ENCODE results near the gene CMTM7. TPM values are rescaled to one million over a fixed set of nuclear protein-coding genes. Genes with fewer than 3 reads are reported as not detected.
A peak's percentile ranks its signal among the peaks of the same experiment; 100 is the strongest.

Gene CMTM7
- polyA plus RNA-seq, 3 donors, result 100 to 148 (median 146) TPM

DNA sequence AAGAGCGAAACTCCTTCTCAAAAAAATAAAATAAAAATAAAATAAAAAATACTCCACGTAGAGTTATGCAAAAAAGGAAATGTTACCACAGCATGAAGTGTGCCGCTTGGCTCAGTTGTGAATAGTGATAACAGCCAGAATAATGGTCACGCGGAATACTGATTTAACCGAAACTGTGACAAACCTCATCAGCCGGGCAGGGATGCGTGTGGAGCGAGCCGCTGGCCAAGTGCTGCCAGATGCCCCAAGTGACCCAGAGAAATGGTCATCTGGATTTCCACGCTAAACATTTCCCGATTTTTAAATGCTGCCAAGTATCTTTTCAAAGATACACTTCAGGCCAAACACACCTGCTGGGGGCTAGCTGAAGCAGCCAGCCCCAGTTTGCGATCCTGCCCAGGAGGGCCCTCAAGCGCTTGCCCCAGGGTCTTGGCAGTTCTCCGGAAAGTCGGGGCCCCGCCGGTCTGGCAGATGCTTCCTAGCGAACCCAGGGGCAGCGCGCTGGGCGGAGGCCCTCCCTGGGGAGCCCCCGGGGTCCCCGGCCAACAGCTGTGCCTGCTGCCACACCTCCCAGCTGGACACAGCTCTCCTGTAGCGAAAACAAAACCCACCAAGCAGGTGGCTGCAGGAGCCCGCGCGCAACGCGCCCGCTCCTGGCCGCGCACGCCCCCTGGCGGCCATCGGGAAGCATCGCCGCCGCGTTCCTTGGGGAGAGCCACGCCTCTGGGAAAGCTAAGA lies 75.8 kb downstream of the CMTM7 start:
- peak; percentile 55 to 65 (median 59) for DNase-seq
- H3K9ac ChIP-seq (ENCODE audit: insufficient read depth, low read length, poor library complexity, severe bottlenecking), result peak overlapping the region; percentile 59
- no peaks in the 10 kb centered on the region for H3K27me3 ChIP-seq (ENCODE audit: control insufficient read depth in 2 of 2, insufficient read depth in 2 of 2, low read length in 2 of 2)
- H3K4me3 ChIP-seq (replicated peaks in 1 of 3; ENCODE audit: low read depth in 2 of 3, low read length in 3 of 3), result peak overlapping the region; percentile 33 to 79 (median 50)
- peaks cover 24 to 28% of the 10 kb centered on the region in 2 donors for H3K4me1 ChIP-seq (ENCODE audit: control insufficient read depth in 1 of 2, insufficient read depth in 2 of 2, low read length in 2 of 2)
- Mint-ChIP-seq H3K27me3 (ENCODE audit: low read depth in 3 of 3) (peaks cover 0 to 1% (median 0%) of the 10 kb centered on the region in 3 donors), H3K4me1 (peaks cover 46% of the 10 kb centered on the region), H3K36me3 (peaks cover 30 to 45% of the 10 kb centered on the region in 2 donors), H3K4me3 (peak overlapping the region; percentile 69 to 79), H3K27ac (peak overlapping the region in 4 of 7 donors; percentile 3 to 44 (median 24)), H3K9me3 (peaks cover 0 to 3% (median 0%) of the 10 kb centered on the region in 7 donors)
- intact Hi-C loops (cut with micrococcal nuclease), result loop anchor here (2.0 to 5.0 kb wide), 3 partner anchors 90 to 170 kb away; no protein-coding TSS in a partner anchor
- H3K4me2 ChIP-seq (replicated peaks; ENCODE audit: extremely low read depth, low read length, poor library complexity, severe bottlenecking), result peak overlapping the region; percentile 90
- peaks cover 9 to 27% of the 10 kb centered on the region in 2 donors for H3K36me3 ChIP-seq (replicated peaks in 1 of 2; ENCODE audit: control insufficient read depth in 1 of 2, insufficient read depth in 2 of 2, low read length in 2 of 2)
- WGBS (ENCODE audit: insufficient coverage), result 16% methylated on average over 33 of the region's 41 CpGs
- TF ChIP-seq, protein P1, sequence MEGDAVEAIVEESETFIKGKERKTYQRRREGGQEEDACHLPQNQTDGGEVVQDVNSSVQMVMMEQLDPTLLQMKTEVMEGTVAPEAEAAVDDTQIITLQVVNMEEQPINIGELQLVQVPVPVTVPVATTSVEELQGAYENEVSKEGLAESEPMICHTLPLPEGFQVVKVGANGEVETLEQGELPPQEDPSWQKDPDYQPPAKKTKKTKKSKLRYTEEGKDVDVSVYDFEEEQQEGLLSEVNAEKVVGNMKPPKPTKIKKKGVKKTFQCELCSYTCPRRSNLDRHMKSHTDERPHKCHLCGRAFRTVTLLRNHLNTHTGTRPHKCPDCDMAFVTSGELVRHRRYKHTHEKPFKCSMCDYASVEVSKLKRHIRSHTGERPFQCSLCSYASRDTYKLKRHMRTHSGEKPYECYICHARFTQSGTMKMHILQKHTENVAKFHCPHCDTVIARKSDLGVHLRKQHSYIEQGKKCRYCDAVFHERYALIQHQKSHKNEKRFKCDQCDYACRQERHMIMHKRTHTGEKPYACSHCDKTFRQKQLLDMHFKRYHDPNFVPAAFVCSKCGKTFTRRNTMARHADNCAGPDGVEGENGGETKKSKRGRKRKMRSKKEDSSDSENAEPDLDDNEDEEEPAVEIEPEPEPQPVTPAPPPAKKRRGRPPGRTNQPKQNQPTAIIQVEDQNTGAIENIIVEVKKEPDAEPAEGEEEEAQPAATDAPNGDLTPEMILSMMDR (IDR thresholded peaks at IDR 0.05), result peak; percentile 99
- H3K79me2 ChIP-seq (ENCODE audit: insufficient read depth, low read length), result peaks cover 23% of the 10 kb centered on the region
- H4K20me1 ChIP-seq (ENCODE audit: insufficient read depth, low read length), result peaks cover 49% of the 10 kb centered on the region
- peak overlapping the region; percentile 88 for H2AFZ ChIP-seq (ENCODE audit: insufficient read depth, low read depth, low read length, poor library complexity, severe bottlenecking)
- H3K9me3 ChIP-seq (replicated peaks in 1 of 2; ENCODE audit: control insufficient read depth in 1 of 2, insufficient read depth in 1 of 2, low read length in 2 of 2), result no peaks in the 10 kb centered on the region
- no peak overlapping the region for H3K27ac ChIP-seq (ENCODE audit: low read depth in 1 of 2, low read length in 2 of 2)

- H3K27me3 Mint-ChIP-seq (ENCODE audit: low read depth in 3 of 3), result peaks cover 0 to 1% (median 0%) of the 10 kb centered on the region in 3 donors
- Histone ChIP-seq H3K79me2 (ENCODE audit: insufficient read depth, low read length) (peaks cover 41% of the 10 kb centered on the region), H3K4me2 (replicated peaks; ENCODE audit: extremely low read depth, low read length, poor library complexity, severe bottlenecking) (no peak overlapping the region), H3K27me3 (ENCODE audit: control insufficient read depth in 2 of 2, insufficient read depth in 2 of 2, low read length in 2 of 2) (no peaks in the 10 kb centered on the region), H3K27ac (ENCODE audit: low read depth in 1 of 2, low read length in 2 of 2) (peak overlapping the region in 1 of 2 donors; percentile 66), H3K4me1 (ENCODE audit: control insufficient read depth in 1 of 2, insufficient read depth in 2 of 2, low read length in 2 of 2) (peaks cover 36 to 43% of the 10 kb centered on the region in 2 donors), H4K20me1 (ENCODE audit: insufficient read depth, low read length) (peaks cover 64% of the 10 kb centered on the region), H3K4me3 (replicated peaks in 1 of 3; ENCODE audit: low read depth in 2 of 3, low read length in 3 of 3) (no peak overlapping the region), H3K36me3 (replicated peaks in 1 of 2; ENCODE audit: control insufficient read depth in 1 of 2, insufficient read depth in 2 of 2, low read length in 2 of 2) (peaks cover 9 to 31% of the 10 kb centered on the region in 2 donors), H3K9me3 (replicated peaks in 1 of 2; ENCODE audit: control insufficient read depth in 1 of 2, insufficient read depth in 1 of 2, low read length in 2 of 2) (no peaks in the 10 kb centered on the region), H2AFZ (ENCODE audit: insufficient read depth, low read depth, low read length, poor library complexity, severe bottlenecking) (no peak overlapping the region), H3K9ac (ENCODE audit: insufficient read depth, low read length, poor library complexity, severe bottlenecking) (no peak overlapping the region)
- WGBS (ENCODE audit: insufficient coverage), result 94% methylated on average over 2 of the region's 7 CpGs
- peaks cover 40 to 59% of the 10 kb centered on the region in 2 donors for H3K36me3 Mint-ChIP-seq
- H3K27ac Mint-ChIP-seq, result peak overlapping the region in 3 of 7 donors; percentile 41 to 91 (median 56)
- TF ChIP-seq, protein P1 (IDR thresholded peaks at IDR 0.05), result no peak
- peaks cover 64% of the 10 kb centered on the region for H3K4me1 Mint-ChIP-seq
- no peak for DNase-seq
- intact Hi-C loops (cut with micrococcal nuclease), result loop anchor here (2.0 to 5.0 kb wide), 3 partner anchors 92 to 172 kb away; no protein-coding TSS in a partner anchor
- peaks cover 0 to 3% (median 0%) of the 10 kb centered on the region in 7 donors for H3K9me3 Mint-ChIP-seq
- H3K4me3 Mint-ChIP-seq, result no peak overlapping the region
These were observed 77.7 kb downstream of the CMTM7 start for GRCh38 chr3:32469151-32469874.
